ENCODE data around the gene SORCS2.

SORCS2 gene

GRCh38 chr4:7255488-7255881 lies 63.1 kb downstream of the SORCS2 start:
- H3K9ac ChIP-seq (ENCODE audit: insufficient read length) = no peak overlapping the region
- TF ChIP-seq FOXP2 (optimal IDR thresholded peaks at IDR 0.05; ENCODE audit: control extremely low read depth, extremely low read length, insufficient read depth) (no peak), EZH2 (IDR thresholded peaks at IDR 0.05) (no peak), POLR2AphosphoS5 (IDR thresholded peaks at IDR 0.05; ENCODE audit: borderline replicate concordance, low read depth, low read length) (no peak)
- H3K36me3 ChIP-seq (ENCODE audit: insufficient read depth, low read length) = no peaks in the 10 kb centered on the region
- DNase-seq (ENCODE audit: low read depth, low spot score) = no peak
- H3K27ac ChIP-seq = no peak overlapping the region
- no peaks in the 10 kb centered on the region for H3K9me3 ChIP-seq (ENCODE audit: low read depth, low read length)
- no peak overlapping the region for H3K4me3 ChIP-seq

GRCh38 chr4:7255996-7256395 lies 63.7 kb downstream of the SORCS2 start:
- no peaks in the 10 kb centered on the region for H3K36me3 ChIP-seq (ENCODE audit: insufficient read depth, low read length)
- TF ChIP-seq EZH2 (IDR thresholded peaks at IDR 0.05) = no peak
- TF ChIP-seq FOXP2 (optimal IDR thresholded peaks at IDR 0.05; ENCODE audit: control extremely low read depth, extremely low read length, insufficient read depth) = no peak
- no peak for TF ChIP-seq POLR2AphosphoS5 (IDR thresholded peaks at IDR 0.05; ENCODE audit: borderline replicate concordance, low read depth, low read length)
- DNase-seq (ENCODE audit: low read depth, low spot score) = no peak
- no peak overlapping the region for H3K27ac ChIP-seq
- H3K9ac ChIP-seq (ENCODE audit: insufficient read length) = no peak overlapping the region
- H3K4me3 ChIP-seq = no peak overlapping the region
- H3K9me3 ChIP-seq (ENCODE audit: low read depth, low read length) = no peaks in the 10 kb centered on the region

GRCh38 chr4:7256984-7257810 lies 64.9 kb downstream of the SORCS2 start:
- no peak for DNase-seq (ENCODE audit: low read depth, low spot score)
- no peaks in the 10 kb centered on the region for H3K9me3 ChIP-seq (ENCODE audit: low read depth, low read length)
- no peak overlapping the region for H3K9ac ChIP-seq (ENCODE audit: insufficient read length)
- TF ChIP-seq EZH2 (IDR thresholded peaks at IDR 0.05) (no peak), POLR2AphosphoS5 (IDR thresholded peaks at IDR 0.05; ENCODE audit: borderline replicate concordance, low read depth, low read length) (no peak), FOXP2 (optimal IDR thresholded peaks at IDR 0.05; ENCODE audit: control extremely low read depth, extremely low read length, insufficient read depth) (no peak)
- no peak overlapping the region for H3K27ac ChIP-seq
- no peaks in the 10 kb centered on the region for H3K36me3 ChIP-seq (ENCODE audit: insufficient read depth, low read length)
- H3K4me3 ChIP-seq = no peak overlapping the region

GRCh38 chr4:7259039-7259438 lies 66.7 kb downstream of the SORCS2 start:
- H3K36me3 ChIP-seq (ENCODE audit: insufficient read depth, low read length) = no peaks in the 10 kb centered on the region

GRCh38 chr4:7260569-7260968 lies 68.2 kb downstream of the SORCS2 start:
- no peaks in the 10 kb centered on the region for H3K9me3 ChIP-seq (ENCODE audit: low read depth, low read length)
- no peak overlapping the region for H3K9ac ChIP-seq (ENCODE audit: insufficient read length)
- DNase-seq (ENCODE audit: low read depth, low spot score) = no peak
- H3K36me3 ChIP-seq (ENCODE audit: insufficient read depth, low read length) = no peaks in the 10 kb centered on the region
- TF ChIP-seq EZH2 (IDR thresholded peaks at IDR 0.05) (no peak), FOXP2 (optimal IDR thresholded peaks at IDR 0.05; ENCODE audit: control extremely low read depth, extremely low read length, insufficient read depth) (no peak), POLR2AphosphoS5 (IDR thresholded peaks at IDR 0.05; ENCODE audit: borderline replicate concordance, low read depth, low read length) (no peak)
- H3K4me3 ChIP-seq = no peak overlapping the region
- H3K27ac ChIP-seq = no peak overlapping the region

More at GRCh38 chr4:7259039-7259438, 66.7 kb downstream of the SORCS2 start:
- no peak for DNase-seq (ENCODE audit: low read depth, low spot score)
- Histone ChIP-seq H3K4me3 (no peak overlapping the region), H3K27ac (no peak overlapping the region), H3K9me3 (ENCODE audit: low read depth, low read length) (no peaks in the 10 kb centered on the region), H3K9ac (ENCODE audit: insufficient read length) (no peak overlapping the region)
- TF ChIP-seq POLR2AphosphoS5 (IDR thresholded peaks at IDR 0.05; ENCODE audit: borderline replicate concordance, low read depth, low read length) (no peak), FOXP2 (optimal IDR thresholded peaks at IDR 0.05; ENCODE audit: control extremely low read depth, extremely low read length, insufficient read depth) (no peak), EZH2 (IDR thresholded peaks at IDR 0.05) (no peak)

GRCh38 chr4:7261087-7261486 lies 68.7 kb downstream of the SORCS2 start:
- Histone ChIP-seq H3K36me3 (ENCODE audit: insufficient read depth, low read length) (no peaks in the 10 kb centered on the region), H3K27ac (no peak overlapping the region), H3K4me3 (no peak overlapping the region), H3K9ac (ENCODE audit: insufficient read length) (no peak overlapping the region), H3K9me3 (ENCODE audit: low read depth, low read length) (no peaks in the 10 kb centered on the region)
- no peak for DNase-seq (ENCODE audit: low read depth, low spot score)
- TF ChIP-seq FOXP2 (optimal IDR thresholded peaks at IDR 0.05; ENCODE audit: control extremely low read depth, extremely low read length, insufficient read depth) (no peak), EZH2 (IDR thresholded peaks at IDR 0.05) (no peak), POLR2AphosphoS5 (IDR thresholded peaks at IDR 0.05; ENCODE audit: borderline replicate concordance, low read depth, low read length) (no peak)

GRCh38 chr4:7261536-7261935 lies 69.2 kb downstream of the SORCS2 start:
- DNase-seq (ENCODE audit: low read depth, low spot score) = no peak
- H3K9me3 ChIP-seq (ENCODE audit: low read depth, low read length) = no peaks in the 10 kb centered on the region
- TF ChIP-seq FOXP2 (optimal IDR thresholded peaks at IDR 0.05; ENCODE audit: control extremely low read depth, extremely low read length, insufficient read depth) (no peak), EZH2 (IDR thresholded peaks at IDR 0.05) (no peak), POLR2AphosphoS5 (IDR thresholded peaks at IDR 0.05; ENCODE audit: borderline replicate concordance, low read depth, low read length) (no peak)
- H3K4me3 ChIP-seq = no peak overlapping the region
- no peak overlapping the region for H3K27ac ChIP-seq
- no peaks in the 10 kb centered on the region for H3K36me3 ChIP-seq (ENCODE audit: insufficient read depth, low read length)
- H3K9ac ChIP-seq (ENCODE audit: insufficient read length) = no peak overlapping the region

GRCh38 chr4:7262134-7262533 lies 69.8 kb downstream of the SORCS2 start:
- no peaks in the 10 kb centered on the region for H3K36me3 ChIP-seq (ENCODE audit: insufficient read depth, low read length)
- no peak overlapping the region for H3K27ac ChIP-seq
- TF ChIP-seq POLR2AphosphoS5 (IDR thresholded peaks at IDR 0.05; ENCODE audit: borderline replicate concordance, low read depth, low read length) (no peak), EZH2 (IDR thresholded peaks at IDR 0.05) (no peak), FOXP2 (optimal IDR thresholded peaks at IDR 0.05; ENCODE audit: control extremely low read depth, extremely low read length, insufficient read depth) (no peak)
- no peak overlapping the region for H3K9ac ChIP-seq (ENCODE audit: insufficient read length)
- no peak overlapping the region for H3K4me3 ChIP-seq
- no peaks in the 10 kb centered on the region for H3K9me3 ChIP-seq (ENCODE audit: low read depth, low read length)
- no peak for DNase-seq (ENCODE audit: low read depth, low spot score)

All from SK-N-MC (cell line).